Glomerular endothelial cell (primary cell): ENCODE results near the gene PAFAH1B2. TPM values are rescaled to one million over a fixed set of nuclear protein-coding genes. Genes with fewer than 3 reads are reported as not detected.
A peak's percentile ranks its signal among the peaks of the same experiment; 100 is the strongest.
"Not testable (repeated sequence)": the region's sequence is repeated elsewhere in the genome, so short reads cannot be mapped to it uniquely, and the experiment has no call there.

Experiments
- DNase-seq: peaks from one replicate; pipeline ENCODE4 v3.0.0-alpha.2; 2011; ENCODE audit warnings: low read depth, low spot score; ENCODE audit errors: extremely low read depth
- total RNA-seq: library from RNA; depleted of rRNA; stranded (reverse); fragments of >200 nt; gene quantifications from 2 replicates; pipeline ENCODE4 v1.2.3, GENCODE V29; 2015

Gene PAFAH1B2
- total RNA-seq, 1 donor from 2014 or later = 98.5 TPM

- DNase-seq = no peak
These were observed 26.9 kb downstream of the PAFAH1B2 start for GRCh38 chr11:117171007-117171403.

GRCh38 chr11:117171404-117172061, 27.4 kb downstream of the PAFAH1B2 start:
- DNase-seq = no peak

- peak; percentile 23 for DNase-seq
These were observed 28.8 kb downstream of the PAFAH1B2 start for GRCh38 chr11:117172724-117173421.

- no peak for DNase-seq
These were observed 31.0 kb downstream of the PAFAH1B2 start for GRCh38 chr11:117175104-117175503.

GRCh38 chr11:117175781-117176180, 31.7 kb downstream of the PAFAH1B2 start:
- no peak for DNase-seq

- no peak for DNase-seq
These were observed 32.1 kb downstream of the PAFAH1B2 start for GRCh38 chr11:117176186-117176585.

- no peak for DNase-seq
These were observed 33.6 kb downstream of the PAFAH1B2 start for GRCh38 chr11:117177534-117178209.

GRCh38 chr11:117178210-117179034, 34.3 kb downstream of the PAFAH1B2 start, which contains the start of gene SIDT2:
Gene SIDT2 (plus strand): TSS chr11:117178743. CDS start chr11:117179264, 521 bp downstream.
- peak; percentile 62 for DNase-seq

- no peak for DNase-seq
These were observed 35.2 kb downstream of the PAFAH1B2 start for GRCh38 chr11:117179048-117179999.

GRCh38 chr11:117180020-117180419, 35.9 kb downstream of the PAFAH1B2 start:
- DNase-seq = no peak

- no peak for DNase-seq
These were observed 36.8 kb downstream of the PAFAH1B2 start for GRCh38 chr11:117180661-117181585.

- DNase-seq = no peak
These were observed 37.8 kb downstream of the PAFAH1B2 start for GRCh38 chr11:117181586-117182550.

GRCh38 chr11:117182551-117182935, 38.5 kb downstream of the PAFAH1B2 start:
- DNase-seq = no peak

- not testable (repeated sequence) for DNase-seq
These were observed 39.1 kb downstream of the PAFAH1B2 start for GRCh38 chr11:117183178-117183577.

- DNase-seq = no peak
These were observed 39.8 kb downstream of the PAFAH1B2 start for GRCh38 chr11:117183724-117184349.

- DNase-seq = no peak
These were observed 41.8 kb downstream of the PAFAH1B2 start for GRCh38 chr11:117185736-117186430.

GRCh38 chr11:117186431-117186761, 42.3 kb downstream of the PAFAH1B2 start:
- DNase-seq = no peak
